GM19468 (cell line): ENCODE data around the gene MTAP.
"Not testable (repeated sequence)": the region's sequence is repeated elsewhere in the genome, so short reads cannot be mapped to it uniquely, and the experiment has no call there.

Experiments used
- ATAC-seq: cut with Tn5 transposase; IDR thresholded peaks from one replicate; pipeline ENCODE4 v1.9.1; 2021; ENCODE audit warnings: mild to moderate bottlenecking, moderate library complexity, moderate number of reproducible peaks; ENCODE audit not compliant: unreplicated experiment; ENCODE audit errors: extremely low read depth

MTAP gene

GRCh38 chr9:21904371-21904770 is 101.9 kb downstream of the MTAP start:
- no peak for ATAC-seq

GRCh38 chr9:21904776-21905175 is 102.3 kb downstream of the MTAP start:
- ATAC-seq: no peak

- ATAC-seq: no peak
Measured at GRCh38 chr9:21906213-21906612, 103.8 kb downstream of the MTAP start.

- ATAC-seq: no peak
Measured at GRCh38 chr9:21906881-21907280, 104.4 kb downstream of the MTAP start.

GRCh38 chr9:21919377-21920362 is 117.2 kb downstream of the MTAP start:
- ATAC-seq: peak; percentile 76

- ATAC-seq: no peak
Measured at GRCh38 chr9:21923694-21924093, 121.3 kb downstream of the MTAP start.

- no peak for ATAC-seq
Measured at GRCh38 chr9:21927752-21928151, 125.3 kb downstream of the MTAP start.

- ATAC-seq: no peak
Measured at GRCh38 chr9:21931428-21931827, 129.0 kb downstream of the MTAP start.

- ATAC-seq: no peak
Measured at GRCh38 chr9:21933281-21933680, 130.8 kb downstream of the MTAP start.

GRCh38 chr9:21933865-21934264 is 131.4 kb downstream of the MTAP start:
- ATAC-seq: no peak

- no peak for ATAC-seq
Measured at GRCh38 chr9:21935631-21936030, 133.2 kb downstream of the MTAP start.

- no peak for ATAC-seq
Measured at GRCh38 chr9:21936161-21936560, 133.7 kb downstream of the MTAP start.

- no peak for ATAC-seq
Measured at GRCh38 chr9:21941337-21941995, 139.0 kb downstream of the MTAP start.

- ATAC-seq: peak; percentile 26
Measured at GRCh38 chr9:21943464-21943863, 141.0 kb downstream of the MTAP start.

- no peak for ATAC-seq
Measured at GRCh38 chr9:21945606-21946005, 143.2 kb downstream of the MTAP start.

- no peak for ATAC-seq
Measured at GRCh38 chr9:21958833-21959232, 156.4 kb downstream of the MTAP start.

- ATAC-seq: not testable (repeated sequence)
Measured at GRCh38 chr9:21959268-21959667, 156.8 kb downstream of the MTAP start.

- ATAC-seq: no peak
Measured at GRCh38 chr9:21961569-21961968, 159.1 kb downstream of the MTAP start.

- ATAC-seq: peak; percentile 22
Measured at GRCh38 chr9:21964925-21965385, 162.5 kb downstream of the MTAP start.

GRCh38 chr9:21965401-21965951 is 163.0 kb downstream of the MTAP start:
- ATAC-seq: peak; percentile 49
